Stimulated activated CD8-positive, alpha-beta memory T cell treated with anti-CD3 and anti-CD28 coated beads, Interleukin-12 subunit alpha, Interleukin-12 subunit beta, amount 100 ng/mL, for 24 hours (primary cell): ENCODE data around the gene NGEF.

Source experiments
- DNase-seq: peaks from one replicate; pipeline ENCODE4 v3.0.0-alpha.2; 2020; ENCODE audit errors: extremely low read depth

The NGEF gene

GRCh38 chr2:232967474-232967873 is 45.6 kb downstream of the NGEF start:
- DNase-seq, result no peak

- DNase-seq, result no peak
Measured at GRCh38 chr2:232966122-232966521, 46.9 kb downstream of the NGEF start.

GRCh38 chr2:232963913-232964312 is 49.1 kb downstream of the NGEF start:
- DNase-seq, result no peak

GRCh38 chr2:232960862-232961261 is 52.2 kb downstream of the NGEF start:
- DNase-seq, result no peak

GRCh38 chr2:232959139-232959538 is 53.9 kb downstream of the NGEF start:
- DNase-seq, result no peak

- no peak for DNase-seq
Measured at GRCh38 chr2:232957657-232958090, 55.4 kb downstream of the NGEF start.

GRCh38 chr2:232955856-232956255 is 57.2 kb downstream of the NGEF start:
- DNase-seq, result no peak

GRCh38 chr2:232954691-232955090 is 58.4 kb downstream of the NGEF start:
- no peak for DNase-seq

GRCh38 chr2:232951891-232952290 is 61.2 kb downstream of the NGEF start:
- no peak for DNase-seq

GRCh38 chr2:232951181-232951580 is 61.9 kb downstream of the NGEF start:
- DNase-seq, result no peak

- no peak for DNase-seq
Measured at GRCh38 chr2:232950751-232951150, 62.3 kb downstream of the NGEF start.

- no peak for DNase-seq
Measured at GRCh38 chr2:232949016-232949415, 64.0 kb downstream of the NGEF start.

- DNase-seq, result no peak
Measured at GRCh38 chr2:232942831-232943230, 70.2 kb downstream of the NGEF start.

GRCh38 chr2:232941912-232942594 is 71.0 kb downstream of the NGEF start:
- no peak for DNase-seq

GRCh38 chr2:232941400-232941799 is 71.7 kb downstream of the NGEF start:
- DNase-seq, result no peak

GRCh38 chr2:232940724-232941123 is 72.3 kb downstream of the NGEF start:
- no peak for DNase-seq

GRCh38 chr2:232937278-232937906 is 75.7 kb downstream of the NGEF start:
- DNase-seq, result no peak

- no peak for DNase-seq
Measured at GRCh38 chr2:232931636-232932035, 81.4 kb downstream of the NGEF start.

- no peak for DNase-seq
Measured at GRCh38 chr2:232930059-232930400, 83.0 kb downstream of the NGEF start.

GRCh38 chr2:232929303-232930058 is 83.6 kb downstream of the NGEF start:
- no peak for DNase-seq

- DNase-seq, result no peak
Measured at GRCh38 chr2:232928551-232929302, 84.3 kb downstream of the NGEF start.
